Left renal cortex interstitium (tissue), 4 donors: Measurements from ENCODE around the gene PACSIN2. TPM values are rescaled to one million over a fixed set of nuclear protein-coding genes. Genes with fewer than 3 reads are reported as not detected.
"Not testable (repeated sequence)": the region's sequence is repeated elsewhere in the genome, so short reads cannot be mapped to it uniquely, and the experiment has no call there.

ENCODE experiments used
- DNase-seq, 4 donors: peaks; one replicate each; pipeline ENCODE4 v3.0.0-alpha.2; 2013; ENCODE audit warnings: low read depth in 4 of 4, low spot score in 2 of 4, missing footprints in 1 of 4
- polyA plus RNA-seq, 4 donors: library from polyadenylated mRNA; unstranded; fragments of 120-200 nt; gene quantifications; one replicate each; pipeline ENCODE4 v1.2.1, GENCODE V29; 2013; ENCODE audit not compliant: insufficient read length in 4 of 4

Gene PACSIN2
- polyA plus RNA-seq, 4 donors: 62.7 to 74.4 (median 68.2) TPM

- DNase-seq: no peak
These were observed 45.5 kb downstream of the PACSIN2 start for GRCh38 chr22:42969348-42969975.

- DNase-seq: no peak
These were observed 47.0 kb downstream of the PACSIN2 start for GRCh38 chr22:42967933-42968332.

- no peak for DNase-seq
These were observed 47.9 kb downstream of the PACSIN2 start for GRCh38 chr22:42967005-42967404.

GRCh38 chr22:42966497-42966896, 48.5 kb downstream of the PACSIN2 start:
- DNase-seq: no peak

GRCh38 chr22:42964994-42965699, 49.8 kb downstream of the PACSIN2 start:
- DNase-seq: no peak

GRCh38 chr22:42963231-42963595, 51.7 kb downstream of the PACSIN2 start:
- no peak for DNase-seq

GRCh38 chr22:42962295-42963230, 52.4 kb downstream of the PACSIN2 start:
- DNase-seq: no peak

- no peak for DNase-seq
These were observed 53.1 kb downstream of the PACSIN2 start for GRCh38 chr22:42961810-42962209.

GRCh38 chr22:42961400-42961690, 53.6 kb downstream of the PACSIN2 start:
- DNase-seq: not testable (repeated sequence)

- DNase-seq: no peak
These were observed 54.2 kb downstream of the PACSIN2 start for GRCh38 chr22:42960531-42961399.

GRCh38 chr22:42959576-42960509, 55.1 kb downstream of the PACSIN2 start:
- peak in 1 of 4 donors; percentile 55 for DNase-seq

- no peak for DNase-seq
These were observed 56.0 kb downstream of the PACSIN2 start for GRCh38 chr22:42958937-42959336.

GRCh38 chr22:42957958-42958357, 57.0 kb downstream of the PACSIN2 start:
- DNase-seq: no peak

- DNase-seq: no peak
These were observed 57.4 kb downstream of the PACSIN2 start for GRCh38 chr22:42957544-42957943.

GRCh38 chr22:42955848-42956247, 59.1 kb downstream of the PACSIN2 start:
- DNase-seq: no peak

- DNase-seq: no peak
These were observed 59.8 kb downstream of the PACSIN2 start for GRCh38 chr22:42955087-42955635.

- not testable (repeated sequence) for DNase-seq
These were observed 61.2 kb downstream of the PACSIN2 start for GRCh38 chr22:42953751-42954150.

- DNase-seq: no peak
These were observed 63.7 kb downstream of the PACSIN2 start for GRCh38 chr22:42951093-42951710.

GRCh38 chr22:42950281-42950680, 64.7 kb downstream of the PACSIN2 start:
- no peak for DNase-seq
